Measurements from ENCODE around the gene SOHLH1.

The SOHLH1 gene

DNA sequence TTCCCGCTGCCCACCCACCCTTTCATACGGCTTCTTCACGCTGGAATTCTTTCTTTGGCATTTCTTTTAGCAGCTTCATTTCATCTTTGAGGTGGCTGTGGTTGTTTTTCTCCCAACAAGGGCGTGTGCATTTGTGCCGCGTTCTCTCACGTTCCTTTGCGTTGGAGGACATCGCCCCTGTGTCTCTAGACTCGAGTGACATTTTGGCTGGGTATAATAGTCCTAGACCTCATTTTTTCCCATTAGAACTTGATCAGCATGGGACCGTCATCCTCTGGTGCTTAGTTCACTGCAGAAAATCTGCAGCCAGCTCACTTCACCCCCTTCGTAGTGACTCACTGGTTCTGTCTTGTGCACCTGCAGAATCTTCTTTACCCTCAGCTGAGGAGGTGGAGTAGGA, 32.2 kb upstream of the SOHLH1 start:
- H2AK5ac ChIP-seq (ENCODE audit: low read length) = no peak overlapping the region

DNA sequence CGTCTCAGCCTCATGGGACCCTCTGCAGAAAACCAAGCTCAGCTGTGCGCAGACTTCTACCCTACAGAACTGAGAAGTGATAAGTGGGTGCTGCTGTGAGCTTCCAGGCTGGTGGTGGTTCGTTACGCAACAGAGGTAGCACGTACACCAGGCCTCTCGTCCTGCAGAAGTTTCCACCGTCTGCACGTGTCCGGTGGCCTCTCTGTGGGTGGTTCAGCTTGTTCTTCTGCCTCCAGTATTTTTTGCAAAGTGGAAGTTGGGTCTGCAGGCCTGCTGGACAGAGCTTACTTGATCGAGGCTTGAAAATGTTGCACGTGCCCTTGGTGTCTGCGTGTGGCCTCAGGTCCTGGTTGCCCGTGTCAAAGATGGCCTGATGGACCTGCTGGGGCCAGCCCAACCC, 30.2 kb upstream of the SOHLH1 start:
- Histone ChIP-seq H2BK5ac (ENCODE audit: low read depth, low read length, poor library complexity) (no peak overlapping the region), H2AK5ac (ENCODE audit: low read length) (no peak overlapping the region), H4K12ac (ENCODE audit: low read depth, low read length) (no peak overlapping the region), H3K27me3 (ENCODE audit: insufficient read depth, low read length) (no peaks in the 10 kb centered on the region), H3K4me1 (ENCODE audit: control insufficient read depth in 1 of 2, insufficient read depth in 2 of 2, low read length in 2 of 2) (no peaks in the 10 kb centered on the region), H3K4me2 (ENCODE audit: low read length) (no peak overlapping the region), H3K27ac (ENCODE audit: low read depth, low read length) (no peak overlapping the region), H3K36me3 (ENCODE audit: control insufficient read depth in 1 of 2, insufficient read depth in 2 of 2, low read length in 2 of 2) (no peaks in the 10 kb centered on the region), H3K18ac (ENCODE audit: low read length) (no peak overlapping the region), H3K79me1 (ENCODE audit: low read length) (no peaks in the 10 kb centered on the region), H3K23ac (ENCODE audit: low read length) (no peak overlapping the region), H3K9me3 (ENCODE audit: insufficient read depth, low read depth, low read length) (peaks cover 24% of the 10 kb centered on the region), H2BK120ac (ENCODE audit: insufficient read depth, low read length, poor library complexity) (no peak overlapping the region), H4K91ac (ENCODE audit: low read depth, low read length) (no peak overlapping the region), H3K14ac (ENCODE audit: low read length) (no peak overlapping the region), H2AFZ (ENCODE audit: insufficient read depth, low read length, poor library complexity) (no peak overlapping the region), H3K4me3 (ENCODE audit: low read depth, low read length) (no peak overlapping the region), H3K9ac (ENCODE audit: low read length) (no peak overlapping the region), H2BK12ac (ENCODE audit: low read length) (no peak overlapping the region), H3K79me2 (ENCODE audit: control insufficient read depth, insufficient read depth, low read length, poor library complexity) (no peaks in the 10 kb centered on the region), H4K8ac (ENCODE audit: low read depth, low read length) (no peak overlapping the region), H3K4ac (ENCODE audit: low read depth, low read length) (no peak overlapping the region)
- WGBS (ENCODE audit: extremely low coverage, insufficient coverage, insufficient read length) = no CpG with 5 or more reads among the region's 13 CpGs
- DNase-seq = no peak

More for the DNA sequence above, 32.2 kb upstream of the SOHLH1 start:
- Histone ChIP-seq H3K9ac (ENCODE audit: low read length) (no peak overlapping the region), H3K4me2 (ENCODE audit: low read length) (no peak overlapping the region), H3K23ac (ENCODE audit: low read length) (no peak overlapping the region), H4K91ac (ENCODE audit: low read depth, low read length) (no peak overlapping the region), H3K27ac (ENCODE audit: low read depth, low read length) (no peak overlapping the region), H3K14ac (ENCODE audit: low read length) (no peak overlapping the region), H4K8ac (ENCODE audit: low read depth, low read length) (no peak overlapping the region), H3K9me3 (ENCODE audit: insufficient read depth, low read depth, low read length) (peaks cover 33% of the 10 kb centered on the region), H3K18ac (ENCODE audit: low read length) (no peak overlapping the region), H2BK120ac (ENCODE audit: insufficient read depth, low read length, poor library complexity) (no peak overlapping the region), H3K36me3 (ENCODE audit: control insufficient read depth in 1 of 2, insufficient read depth in 2 of 2, low read length in 2 of 2) (no peaks in the 10 kb centered on the region), H3K4me3 (ENCODE audit: low read depth, low read length) (no peak overlapping the region), H3K27me3 (ENCODE audit: insufficient read depth, low read length) (peaks cover 11% of the 10 kb centered on the region), H2BK5ac (ENCODE audit: low read depth, low read length, poor library complexity) (no peak overlapping the region), H2BK12ac (ENCODE audit: low read length) (no peak overlapping the region), H4K12ac (ENCODE audit: low read depth, low read length) (no peak overlapping the region), H2AFZ (ENCODE audit: insufficient read depth, low read length, poor library complexity) (no peak overlapping the region), H3K4me1 (ENCODE audit: control insufficient read depth in 1 of 2, insufficient read depth in 2 of 2, low read length in 2 of 2) (no peaks in the 10 kb centered on the region), H3K79me2 (ENCODE audit: control insufficient read depth, insufficient read depth, low read length, poor library complexity) (no peaks in the 10 kb centered on the region), H3K4ac (ENCODE audit: low read depth, low read length) (no peak overlapping the region), H3K79me1 (ENCODE audit: low read length) (no peaks in the 10 kb centered on the region)
- DNase-seq = no peak
- no CpG with 5 or more reads among the region's 12 CpGs for WGBS (ENCODE audit: extremely low coverage, insufficient coverage, insufficient read length)

DNA sequence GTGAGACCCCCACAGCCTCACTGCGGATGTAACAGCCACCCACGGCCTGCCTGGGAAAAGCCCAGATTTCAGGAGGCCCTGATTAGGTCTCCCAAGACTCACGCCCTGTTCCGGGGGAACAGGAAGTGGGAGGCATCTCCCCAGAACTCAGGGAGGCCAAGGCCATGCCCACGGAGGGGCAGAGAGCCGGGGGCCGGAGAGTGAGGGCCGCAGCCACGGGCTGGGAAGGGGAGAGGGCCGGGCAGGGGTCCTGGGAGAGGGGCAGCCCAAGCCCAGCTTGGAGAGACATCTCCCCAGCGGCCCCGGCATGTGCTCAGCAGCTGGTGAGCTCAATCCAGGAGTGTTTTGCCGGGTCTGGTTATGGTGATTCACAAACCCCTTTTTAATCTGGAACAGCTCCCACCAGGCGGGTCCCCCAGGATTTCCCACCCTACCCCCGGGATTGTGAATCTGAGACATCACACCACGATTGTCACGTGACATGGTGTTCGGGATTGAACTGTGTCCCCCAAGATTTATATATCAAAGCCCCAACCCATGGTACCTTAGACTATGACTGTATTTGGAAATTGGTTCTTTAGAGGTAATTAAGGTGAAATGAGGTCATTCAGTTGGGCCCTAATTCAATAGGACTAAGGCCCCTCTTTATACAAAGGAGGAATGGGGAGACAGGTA, 29.3 kb upstream of the SOHLH1 start:
- Histone ChIP-seq H3K18ac (ENCODE audit: low read length) (no peak overlapping the region), H3K9me3 (ENCODE audit: insufficient read depth, low read depth, low read length) (peaks cover 18% of the 10 kb centered on the region), H2AFZ (ENCODE audit: insufficient read depth, low read length, poor library complexity) (no peak overlapping the region), H2BK5ac (ENCODE audit: low read depth, low read length, poor library complexity) (no peak overlapping the region), H2AK5ac (ENCODE audit: low read length) (no peak overlapping the region), H3K23ac (ENCODE audit: low read length) (no peak overlapping the region), H4K8ac (ENCODE audit: low read depth, low read length) (no peak overlapping the region), H3K9ac (ENCODE audit: low read length) (no peak overlapping the region), H2BK12ac (ENCODE audit: low read length) (no peak overlapping the region), H2BK120ac (ENCODE audit: insufficient read depth, low read length, poor library complexity) (no peak overlapping the region), H3K79me1 (ENCODE audit: low read length) (no peaks in the 10 kb centered on the region), H3K27ac (ENCODE audit: low read depth, low read length) (no peak overlapping the region), H4K91ac (ENCODE audit: low read depth, low read length) (no peak overlapping the region), H3K4me3 (ENCODE audit: low read depth, low read length) (no peak overlapping the region), H3K79me2 (ENCODE audit: control insufficient read depth, insufficient read depth, low read length, poor library complexity) (no peaks in the 10 kb centered on the region), H3K36me3 (ENCODE audit: control insufficient read depth in 1 of 2, insufficient read depth in 2 of 2, low read length in 2 of 2) (no peaks in the 10 kb centered on the region), H3K4me1 (ENCODE audit: control insufficient read depth in 1 of 2, insufficient read depth in 2 of 2, low read length in 2 of 2) (no peaks in the 10 kb centered on the region), H4K12ac (ENCODE audit: low read depth, low read length) (no peak overlapping the region), H3K4me2 (ENCODE audit: low read length) (no peak overlapping the region), H3K14ac (ENCODE audit: low read length) (no peak overlapping the region), H3K27me3 (ENCODE audit: insufficient read depth, low read length) (no peaks in the 10 kb centered on the region), H3K4ac (ENCODE audit: low read depth, low read length) (no peak overlapping the region)
- no peak for DNase-seq
- no CpG with 5 or more reads among the region's 18 CpGs for WGBS (ENCODE audit: extremely low coverage, insufficient coverage, insufficient read length)

DNA sequence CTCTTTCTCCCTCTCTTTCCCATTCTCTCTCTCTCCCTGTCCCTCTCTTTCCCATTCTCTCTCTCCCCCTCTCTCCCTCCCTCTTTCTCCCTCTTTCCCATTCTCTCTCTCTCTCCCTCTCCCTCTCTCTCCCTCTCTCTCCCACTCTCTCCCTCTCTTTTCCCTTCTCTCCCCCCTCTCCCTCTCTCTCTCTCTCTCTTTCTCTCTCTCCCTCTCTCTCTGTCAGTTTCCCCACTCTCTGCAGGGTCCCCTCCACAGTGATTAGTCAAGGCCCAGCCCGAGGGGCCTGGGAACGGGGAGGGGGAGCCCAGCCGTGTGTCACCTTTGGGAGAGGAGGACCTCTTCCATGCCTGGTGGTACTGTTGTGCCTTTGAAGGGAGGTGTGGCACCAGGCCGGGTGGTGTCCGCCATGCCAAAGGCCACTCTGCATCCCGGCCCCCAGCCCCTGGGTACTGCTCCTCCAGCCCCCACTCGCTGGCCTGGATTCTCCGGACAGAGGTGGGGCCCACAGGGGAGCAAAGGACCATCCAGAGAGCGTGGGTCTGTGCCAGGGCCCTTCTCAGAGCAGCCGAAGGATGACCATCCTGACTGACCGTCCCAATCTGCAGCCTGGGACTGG, 28.1 kb upstream of the SOHLH1 start:
- Histone ChIP-seq H3K4ac (ENCODE audit: low read depth, low read length) (no peak overlapping the region), H4K8ac (ENCODE audit: low read depth, low read length) (no peak overlapping the region), H3K36me3 (ENCODE audit: control insufficient read depth in 1 of 2, insufficient read depth in 2 of 2, low read length in 2 of 2) (no peaks in the 10 kb centered on the region), H2BK120ac (ENCODE audit: insufficient read depth, low read length, poor library complexity) (no peak overlapping the region), H2BK12ac (ENCODE audit: low read length) (no peak overlapping the region), H3K9me3 (ENCODE audit: insufficient read depth, low read depth, low read length) (peaks cover 11% of the 10 kb centered on the region), H4K91ac (ENCODE audit: low read depth, low read length) (no peak overlapping the region), H3K4me1 (ENCODE audit: control insufficient read depth in 1 of 2, insufficient read depth in 2 of 2, low read length in 2 of 2) (no peaks in the 10 kb centered on the region), H2AK5ac (ENCODE audit: low read length) (no peak overlapping the region), H3K4me2 (ENCODE audit: low read length) (no peak overlapping the region), H3K14ac (ENCODE audit: low read length) (no peak overlapping the region), H3K79me2 (ENCODE audit: control insufficient read depth, insufficient read depth, low read length, poor library complexity) (no peaks in the 10 kb centered on the region), H3K18ac (ENCODE audit: low read length) (no peak overlapping the region), H3K23ac (ENCODE audit: low read length) (no peak overlapping the region), H2AFZ (ENCODE audit: insufficient read depth, low read length, poor library complexity) (no peak overlapping the region), H3K27me3 (ENCODE audit: insufficient read depth, low read length) (no peaks in the 10 kb centered on the region), H3K27ac (ENCODE audit: low read depth, low read length) (no peak overlapping the region), H3K79me1 (ENCODE audit: low read length) (no peaks in the 10 kb centered on the region), H3K9ac (ENCODE audit: low read length) (no peak overlapping the region), H2BK5ac (ENCODE audit: low read depth, low read length, poor library complexity) (no peak overlapping the region), H4K12ac (ENCODE audit: low read depth, low read length) (no peak overlapping the region), H3K4me3 (ENCODE audit: low read depth, low read length) (no peak overlapping the region)
- DNase-seq = no peak
- no CpG with 5 or more reads among the region's 11 CpGs for WGBS (ENCODE audit: extremely low coverage, insufficient coverage, insufficient read length)
